Measurements from ENCODE around the gene IGFBP4.

GRCh38 chr17:40404003-40404402 is 39.2 kb upstream of the IGFBP4 start:
- no peak for TF ChIP-seq CTCF (conservative IDR thresholded peaks at IDR 0.05 in 1 of 2, IDR thresholded peaks at IDR 0.05 in 1 of 2; ENCODE audit: low read depth in 1 of 2, low read length in 2 of 2)
- no peak for TF ChIP-seq EZH2 (IDR thresholded peaks at IDR 0.05; ENCODE audit: low read length, missing control alignments)
